GM21723 (cell line): Measurements from ENCODE around the gene NCKAP5.

Experiments
- ATAC-seq: cut with Tn5 transposase; IDR thresholded peaks from one replicate; pipeline ENCODE4 v1.9.1; 2021; ENCODE audit warnings: mild to moderate bottlenecking, moderate library complexity; ENCODE audit not compliant: unreplicated experiment

Gene NCKAP5

DNA sequence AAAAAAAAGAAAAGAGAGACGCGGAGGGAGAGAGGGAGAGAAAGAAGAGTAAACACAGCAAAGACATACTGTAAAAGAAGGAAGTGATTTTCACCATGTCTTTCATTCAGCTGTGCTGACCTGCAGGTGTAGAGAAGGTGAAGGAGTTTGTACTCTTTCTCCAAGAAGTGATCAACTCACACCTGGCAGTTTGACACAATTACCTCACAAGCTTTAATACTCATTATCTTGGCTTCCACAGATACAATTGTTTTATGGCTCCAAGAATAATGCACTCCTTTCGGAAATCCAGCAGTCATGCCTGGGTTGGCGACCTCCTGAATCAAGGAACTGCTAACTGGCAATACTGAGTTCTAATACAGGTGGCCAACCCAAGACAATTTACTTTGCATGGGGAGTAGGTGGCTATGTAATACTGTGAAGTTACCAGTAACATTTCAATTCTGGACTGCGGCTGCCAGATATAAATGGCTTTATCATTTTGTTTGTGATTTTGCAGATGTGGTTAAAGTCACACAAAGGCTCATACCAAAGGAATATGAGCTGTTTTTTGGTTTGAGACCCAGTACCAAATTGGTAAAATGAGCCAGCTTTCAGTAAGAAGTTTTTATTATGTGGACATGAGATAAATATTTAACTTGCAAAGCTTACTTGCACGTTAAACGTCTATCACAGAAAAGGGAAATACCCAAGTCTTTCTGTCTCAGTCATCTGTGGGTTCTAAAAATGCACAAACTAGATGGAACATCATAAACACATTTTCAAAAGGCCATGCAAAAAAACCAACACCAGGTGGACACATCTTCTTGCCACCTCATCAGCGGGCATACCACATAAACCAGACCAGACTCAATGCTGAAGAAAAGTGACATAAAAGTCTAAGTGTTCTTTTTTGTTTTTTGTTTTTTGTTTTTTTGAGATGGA, 69.3 kb downstream of the NCKAP5 start:
- peak; percentile 69 for ATAC-seq

DNA sequence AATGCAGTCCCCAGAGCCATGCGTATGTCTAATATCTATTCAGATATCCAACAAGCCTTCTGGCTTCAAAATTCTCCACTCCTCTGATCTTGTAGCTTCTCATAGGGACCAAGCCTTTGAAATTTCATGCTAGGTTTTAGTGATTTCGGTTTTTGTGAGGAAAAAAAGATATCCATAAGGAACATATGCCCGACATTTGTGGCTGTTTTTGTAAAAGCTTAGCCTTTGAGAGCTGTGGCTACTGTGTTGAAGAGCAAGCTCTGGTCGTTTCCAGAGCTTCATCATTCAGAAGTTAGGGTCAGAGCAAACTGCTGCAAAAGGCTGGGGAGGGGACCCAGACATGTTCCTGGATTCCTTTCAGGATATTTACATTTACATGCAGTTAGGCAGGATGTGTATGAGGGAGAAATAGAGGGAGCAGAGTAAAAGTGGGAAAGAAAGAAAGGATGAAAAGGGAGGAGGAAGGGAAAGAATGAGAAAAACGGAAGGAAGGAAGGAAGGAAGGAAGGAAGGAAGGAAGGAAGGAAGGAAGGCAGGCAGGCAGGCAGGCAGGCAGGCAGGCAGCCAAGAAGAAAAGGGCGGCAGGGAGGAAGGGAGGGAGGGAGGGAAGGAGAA, 70.2 kb downstream of the NCKAP5 start:
- ATAC-seq, result no peak

DNA sequence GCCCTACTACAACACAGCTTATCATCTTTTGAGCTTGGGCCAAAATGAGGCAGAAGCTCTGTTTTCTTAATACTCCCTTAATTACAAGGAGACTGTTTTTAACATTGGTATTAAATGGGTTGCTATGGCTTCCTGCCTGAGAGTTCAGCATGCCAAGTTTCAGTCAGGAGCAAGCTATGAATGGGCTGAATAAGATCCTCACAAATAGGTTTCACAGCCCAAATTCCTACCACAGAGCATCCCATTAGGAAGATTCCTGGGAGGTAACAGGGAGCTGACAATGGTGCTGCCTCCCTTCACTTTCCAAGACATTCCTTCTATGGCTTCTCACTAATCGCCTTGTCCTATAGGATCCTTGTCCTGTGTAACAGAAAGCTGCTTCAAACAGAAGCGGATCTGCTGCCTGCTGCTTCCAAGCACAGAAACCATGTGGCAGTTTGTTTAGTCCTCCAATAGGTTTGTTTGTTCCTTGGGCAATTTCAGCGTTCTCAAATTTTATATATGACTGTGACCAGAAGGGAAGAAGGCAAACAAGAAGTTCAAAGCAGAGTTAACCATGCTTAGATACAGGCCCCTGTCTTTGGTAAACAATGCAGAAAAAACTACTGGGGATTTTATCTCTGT, 70.9 kb downstream of the NCKAP5 start:
- no peak for ATAC-seq

DNA sequence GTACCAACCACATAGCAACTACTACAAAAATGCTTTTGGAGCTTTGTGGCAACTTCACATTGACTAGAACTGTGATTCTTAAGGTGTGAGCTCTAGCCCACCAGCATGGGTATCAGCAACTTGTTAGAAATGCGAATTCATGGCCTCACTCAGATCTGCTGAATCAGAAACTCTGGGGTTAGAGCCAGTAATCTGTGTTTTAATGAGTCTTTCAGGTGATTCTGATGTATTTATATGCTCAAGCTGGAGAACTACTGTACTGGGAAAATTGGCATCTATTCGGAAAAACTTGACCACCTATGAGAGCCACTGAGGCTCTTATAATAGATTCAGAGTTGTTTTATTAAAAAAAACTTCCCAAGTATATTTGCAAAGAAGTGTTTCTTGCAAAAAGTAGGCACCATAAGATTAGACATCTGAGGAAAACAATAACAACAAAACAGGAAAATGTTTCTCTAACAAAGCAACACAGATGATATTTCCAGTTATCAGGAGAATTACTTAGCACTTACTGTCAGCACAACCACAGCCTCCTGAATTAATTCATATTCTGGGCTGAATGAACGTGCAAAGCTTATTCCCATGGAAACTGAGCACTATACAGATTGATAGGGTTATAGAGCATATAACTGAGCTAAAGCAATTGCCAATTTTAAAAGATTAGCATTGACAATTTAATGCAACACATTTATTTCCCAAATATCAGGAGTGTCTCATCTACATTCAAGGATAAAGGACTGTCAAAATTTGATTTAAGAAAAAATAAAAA, 71.6 kb downstream of the NCKAP5 start:
- ATAC-seq, result no peak

DNA sequence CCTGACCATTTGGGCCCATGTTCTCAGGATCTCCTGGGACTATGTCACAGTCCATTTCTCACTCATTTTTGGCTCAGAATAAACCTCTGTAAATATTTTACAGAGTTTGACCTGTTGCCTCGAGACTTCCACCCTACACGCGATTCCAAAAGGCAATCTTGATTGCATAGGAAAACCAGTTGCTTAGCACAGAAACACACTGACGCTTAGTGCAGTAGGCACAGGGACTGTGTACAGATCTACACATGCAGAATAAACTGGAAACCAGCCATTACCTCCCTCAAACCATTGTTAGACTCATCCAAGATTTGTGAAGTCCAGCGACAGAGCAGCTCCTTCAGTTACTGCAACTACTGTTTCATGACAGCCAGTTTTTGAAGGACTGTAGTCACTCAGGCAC, 73.0 kb downstream of the NCKAP5 start:
- ATAC-seq, result no peak

DNA sequence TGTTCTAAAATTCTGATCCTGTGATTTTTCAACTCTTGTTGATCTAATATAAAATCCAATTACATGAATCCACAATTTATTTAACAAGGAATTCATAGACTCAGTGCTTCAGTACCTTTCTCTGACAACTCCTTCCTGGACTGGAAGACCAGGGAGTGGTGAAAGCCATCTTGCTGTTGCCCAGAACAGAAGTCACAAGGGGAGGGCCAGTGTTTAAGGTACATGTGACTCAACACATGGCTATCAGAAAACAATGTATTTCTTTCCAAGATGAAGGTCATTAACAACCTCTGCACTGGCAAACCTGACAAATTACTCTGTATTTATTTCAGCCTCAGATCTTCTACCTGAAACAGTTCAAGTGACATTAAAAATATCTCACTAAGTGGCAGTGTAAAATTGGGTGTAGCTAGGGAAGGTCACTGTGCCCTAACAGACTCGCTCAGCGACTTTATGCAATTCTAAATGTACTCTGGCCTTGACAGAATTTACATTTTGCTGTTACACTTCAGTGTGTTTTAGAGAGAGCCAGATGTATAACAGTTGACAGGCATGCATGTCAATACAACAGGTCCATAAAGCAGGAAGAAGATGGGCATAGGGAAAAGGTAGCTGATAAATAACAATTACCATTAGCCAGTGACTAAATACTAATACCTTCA, 75.4 kb downstream of the NCKAP5 start:
- ATAC-seq, result no peak

DNA sequence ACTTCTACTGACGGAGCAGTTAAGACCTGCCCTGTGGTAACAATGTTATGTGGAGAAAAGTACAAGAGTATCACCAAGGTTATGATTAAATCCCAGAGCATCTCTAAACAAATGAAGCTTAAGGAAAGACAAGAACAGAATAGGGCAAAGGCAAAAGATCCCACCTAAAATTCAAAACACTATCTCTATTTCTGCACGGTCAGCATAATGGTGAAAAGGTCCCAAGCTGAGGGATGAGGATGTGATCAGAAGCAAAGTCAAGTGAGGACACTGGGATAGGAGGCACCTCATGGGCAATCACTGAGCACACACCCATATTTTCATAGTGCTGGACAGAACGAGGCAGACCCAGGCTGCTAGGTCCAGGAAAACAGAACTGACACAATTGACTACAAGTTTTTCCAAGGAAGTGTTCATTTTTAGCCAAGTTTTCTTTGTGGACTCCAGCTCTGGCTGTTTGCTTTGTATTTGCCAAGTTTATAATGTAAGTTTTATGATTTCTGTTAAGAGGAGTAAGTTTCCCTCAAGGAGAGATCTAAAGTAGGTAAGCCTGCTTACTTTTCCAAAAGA, 77.8 kb downstream of the NCKAP5 start:
- ATAC-seq, result no peak

DNA sequence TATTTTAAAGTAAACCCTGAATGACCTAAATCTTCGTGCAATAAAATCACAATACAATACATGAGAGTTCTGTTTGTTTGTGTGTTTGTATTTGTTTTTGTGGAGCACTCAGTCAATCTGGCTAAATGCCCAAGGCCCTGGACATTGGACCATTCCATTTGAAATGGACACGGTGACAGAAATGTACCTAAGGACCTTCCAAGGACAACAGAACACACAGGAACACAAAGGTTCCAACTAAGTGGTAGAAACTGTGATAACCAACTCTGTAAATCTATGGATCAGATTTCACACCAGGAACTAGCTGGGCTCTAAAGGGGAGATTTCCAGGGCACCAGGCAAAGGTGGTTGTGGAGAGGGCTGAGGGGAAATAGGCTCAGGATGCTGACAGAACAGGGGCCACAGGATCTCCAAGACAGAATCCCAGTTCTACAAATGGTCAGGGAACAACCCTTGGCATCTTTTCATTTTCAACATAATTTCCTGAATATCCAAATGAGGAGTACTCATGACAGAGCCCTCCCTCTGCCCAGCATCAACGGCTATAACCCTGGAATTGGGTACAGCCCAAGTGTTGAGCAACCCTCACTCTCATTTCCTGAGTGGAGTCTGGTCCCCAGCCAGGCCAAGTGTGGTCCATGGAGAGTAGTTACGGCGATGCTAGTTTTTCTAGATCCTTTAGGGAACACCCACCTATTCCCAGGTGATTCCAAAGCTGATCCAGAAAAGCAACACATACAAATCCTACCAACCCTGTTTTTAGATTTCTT, 78.4 kb downstream of the NCKAP5 start:
- ATAC-seq, result no peak

DNA sequence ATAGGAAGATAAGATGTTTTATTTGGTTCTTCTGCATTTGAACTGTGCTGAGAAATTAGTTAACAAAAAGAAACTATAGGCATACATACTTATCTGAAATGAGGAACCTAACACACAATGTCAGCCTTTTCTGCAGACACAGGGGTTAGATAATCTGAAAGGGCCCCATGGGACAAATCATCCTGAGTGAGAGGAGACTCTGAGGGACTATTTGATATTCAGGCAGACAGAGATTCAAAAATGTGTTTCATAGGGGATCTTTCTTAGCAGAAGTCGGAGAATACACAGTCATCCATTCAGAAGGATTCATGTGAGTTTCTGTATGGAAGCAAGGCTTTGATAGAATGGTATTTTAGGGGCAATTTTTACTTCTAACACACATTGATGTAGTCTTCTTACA, 79.1 kb downstream of the NCKAP5 start:
- ATAC-seq, result no peak

DNA sequence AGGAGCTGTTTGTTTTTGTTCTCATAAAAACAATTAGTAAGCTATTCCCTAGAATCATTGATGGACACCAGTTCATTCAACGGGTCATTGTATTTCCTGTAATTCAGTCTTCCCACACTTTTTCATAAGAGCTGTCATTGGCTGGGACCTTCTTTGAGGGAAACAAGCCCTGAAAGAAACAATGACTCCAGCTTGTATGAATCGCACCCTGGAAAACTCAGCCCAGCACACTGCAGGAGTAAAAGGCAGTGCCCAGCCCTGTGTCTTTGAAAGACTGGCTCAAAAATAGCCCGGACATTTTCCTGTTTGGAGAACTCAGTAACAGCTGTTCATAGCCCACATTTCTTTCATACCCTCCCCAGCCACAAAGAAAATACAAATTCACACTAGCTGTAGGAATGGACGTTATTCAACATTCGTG, 81.5 kb downstream of the NCKAP5 start:
- no peak for ATAC-seq

DNA sequence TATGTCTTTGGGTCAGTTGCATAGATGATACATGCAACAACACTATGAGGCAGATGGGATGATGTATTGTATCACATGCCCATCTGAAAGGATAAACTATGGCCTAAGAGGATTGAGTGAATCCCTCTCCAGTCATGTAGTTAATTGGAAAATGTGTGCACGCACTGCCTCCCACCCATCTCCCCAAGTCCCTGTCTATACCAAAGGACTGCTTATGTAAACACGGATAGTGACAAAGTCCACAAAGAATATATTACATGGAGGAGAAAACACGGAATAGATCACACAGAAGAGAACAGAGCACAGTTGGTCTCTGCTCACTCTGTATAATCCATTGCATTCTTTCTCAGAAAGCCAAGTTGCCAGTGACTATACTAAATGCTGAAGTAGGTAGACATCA, 82.4 kb downstream of the NCKAP5 start:
- ATAC-seq, result no peak

DNA sequence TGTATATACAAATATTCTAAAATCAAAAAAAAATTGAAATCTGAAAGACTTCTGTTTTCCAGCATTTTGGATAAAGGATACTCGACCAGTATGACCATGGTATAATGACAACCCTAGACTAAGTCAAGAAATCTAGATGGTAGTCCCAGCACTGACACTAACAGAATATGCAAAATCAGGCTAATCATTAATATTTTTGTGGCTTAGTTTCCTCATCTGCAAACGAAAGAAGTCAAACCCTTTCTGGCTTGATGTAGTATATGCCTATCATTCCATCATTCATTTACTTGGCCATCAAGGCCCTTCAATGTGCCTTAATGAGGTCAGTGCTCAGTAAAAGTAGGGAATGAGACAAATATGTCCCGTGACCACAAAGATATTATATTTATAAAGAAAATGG, 83.5 kb downstream of the NCKAP5 start:
- ATAC-seq, result no peak

DNA sequence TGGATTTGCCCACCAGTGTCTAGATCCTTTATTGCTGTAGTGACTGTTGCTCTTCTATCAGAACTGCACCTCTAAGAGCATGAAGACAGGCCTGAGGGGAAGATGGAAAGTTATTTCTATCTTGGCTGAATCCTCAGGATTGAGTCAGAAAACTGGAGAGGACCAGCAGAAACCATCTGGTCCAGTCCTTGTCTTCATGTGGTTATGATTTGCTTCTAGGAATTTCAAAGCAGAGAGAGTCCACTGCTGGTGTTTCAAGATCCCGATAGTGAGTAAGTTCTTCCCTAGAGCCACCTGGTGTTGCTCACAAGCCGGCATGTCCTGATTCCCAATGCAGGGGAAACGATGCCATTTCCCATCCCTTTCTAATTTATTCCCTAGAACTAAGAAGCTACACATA, 84.2 kb downstream of the NCKAP5 start:
- no peak for ATAC-seq

DNA sequence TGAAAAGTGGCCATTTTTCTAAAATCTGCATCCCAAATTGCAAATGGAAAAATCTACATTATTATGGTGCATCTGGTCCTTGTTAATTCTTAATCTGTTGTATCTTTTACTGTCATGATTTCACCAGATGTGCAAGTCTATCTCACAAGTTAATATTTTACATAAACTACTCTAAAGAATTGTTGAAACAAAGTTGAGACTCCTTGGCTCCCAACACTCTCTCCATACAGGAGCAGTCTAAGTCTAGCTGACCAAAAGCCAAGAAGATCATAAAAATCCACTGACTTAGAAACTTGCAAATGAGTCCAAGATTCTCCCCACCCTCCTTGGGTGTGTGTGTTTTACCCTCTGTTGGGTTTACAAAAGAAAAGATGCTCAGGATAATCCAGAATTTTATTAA, 85.1 kb downstream of the NCKAP5 start:
- no peak for ATAC-seq

DNA sequence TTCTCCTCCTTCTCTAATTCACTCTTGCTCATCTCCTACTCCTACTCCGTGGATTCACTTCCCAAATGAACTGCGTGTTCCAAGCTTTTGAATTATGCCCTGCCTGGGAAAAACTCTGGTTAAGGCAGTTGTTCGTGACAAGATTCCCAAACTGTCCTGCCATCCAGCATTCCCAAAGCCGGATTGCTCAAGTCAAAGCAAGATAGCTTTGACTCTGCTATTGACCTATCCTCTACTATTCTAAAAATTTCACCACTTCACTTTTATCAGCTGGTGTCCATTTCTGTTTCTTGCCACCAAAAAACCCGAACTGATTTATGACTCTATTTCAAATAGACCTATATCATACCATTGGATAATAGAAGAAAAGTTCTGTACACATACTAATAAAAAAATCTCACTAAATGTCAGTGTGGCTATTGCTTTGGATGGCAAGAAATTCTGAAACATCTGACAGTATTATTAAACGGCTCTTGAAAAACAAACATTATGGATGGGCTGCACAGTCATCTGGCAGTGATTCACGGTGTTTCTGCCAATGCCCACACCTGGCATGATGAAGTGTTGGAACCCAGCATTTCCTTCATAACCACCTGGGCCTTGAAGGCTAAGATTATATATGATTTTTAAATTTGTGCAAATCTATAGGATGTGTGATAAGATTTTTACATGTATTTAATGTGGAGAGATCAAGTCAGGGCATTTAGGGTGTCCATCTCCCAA, 87.4 kb downstream of the NCKAP5 start:
- ATAC-seq, result no peak

DNA sequence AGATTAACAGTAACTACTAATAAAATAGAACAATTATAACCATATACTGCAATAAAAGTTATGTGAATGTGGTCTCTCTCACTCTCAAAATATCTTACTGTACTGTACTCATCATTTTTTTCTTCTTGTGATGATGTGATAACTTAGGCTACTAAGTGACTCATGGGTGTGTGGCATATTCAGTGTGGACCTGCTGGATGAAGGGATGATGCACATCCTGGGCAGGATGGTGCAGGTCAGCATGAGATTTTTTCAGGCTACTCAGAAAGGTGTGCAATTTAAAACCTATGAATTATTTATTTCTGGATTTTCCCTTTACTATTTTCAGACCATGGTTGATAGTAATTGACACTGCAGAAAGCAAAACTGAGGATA, 90.7 kb downstream of the NCKAP5 start:
- ATAC-seq, result no peak

DNA sequence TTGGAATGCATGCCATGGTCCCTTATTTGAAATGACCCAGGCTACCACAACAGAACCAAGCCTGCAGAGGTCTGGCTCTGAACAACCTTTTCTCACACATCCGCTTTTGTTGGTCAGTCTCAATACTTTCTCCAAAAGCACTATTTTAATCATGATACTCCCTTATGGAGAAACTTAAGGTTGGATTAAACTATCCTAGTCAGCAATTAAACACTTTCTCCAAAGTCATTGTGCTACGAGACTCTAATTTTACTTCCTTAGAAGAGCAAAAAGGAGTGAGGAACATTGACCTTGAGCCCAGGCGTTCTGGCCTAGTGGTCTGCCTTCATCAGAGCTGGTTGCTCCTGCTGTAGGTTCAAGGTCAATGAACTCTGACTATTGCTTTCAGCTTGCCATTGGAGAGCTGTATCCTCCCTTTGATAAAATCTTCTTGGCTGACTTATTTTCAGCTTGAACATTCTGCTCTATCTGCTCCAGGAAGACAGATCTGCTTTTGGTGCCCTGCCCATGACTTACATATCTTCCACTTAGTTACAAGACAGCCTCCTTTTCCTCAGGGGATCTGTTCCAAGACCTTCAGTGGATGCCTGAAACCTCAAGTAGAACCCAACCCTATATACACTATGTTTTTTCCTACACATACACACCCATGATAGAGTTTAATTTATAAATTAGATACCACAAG, 91.2 kb downstream of the NCKAP5 start:
- no peak for ATAC-seq

DNA sequence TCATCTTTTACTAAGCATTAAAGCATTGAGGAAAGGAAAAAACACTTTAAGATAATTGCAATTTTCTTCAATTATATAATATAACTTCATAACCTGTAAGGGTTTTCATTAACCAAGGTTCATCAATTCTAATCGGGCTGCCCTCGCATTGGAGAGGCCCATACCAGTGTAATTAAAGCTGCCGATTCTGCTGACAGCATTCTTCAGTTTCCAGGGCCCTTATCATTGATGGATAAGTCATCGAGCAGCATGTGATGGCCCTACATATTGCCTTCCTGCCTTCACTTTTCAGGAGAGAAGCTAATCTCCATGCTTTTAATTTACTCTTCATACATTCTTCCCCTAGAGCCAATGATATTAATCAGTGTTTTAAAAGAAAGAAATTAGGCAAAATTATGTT, 92.0 kb downstream of the NCKAP5 start:
- ATAC-seq, result no peak
